Naive thymus-derived CD8-positive, alpha-beta T cell (primary cell): ENCODE measurements around the gene AKAP1. TPM values are rescaled to one million over a fixed set of nuclear protein-coding genes. Genes with fewer than 3 reads are reported as not detected.
A peak's percentile ranks its signal among the peaks of the same experiment; 100 is the strongest.

ENCODE experiments used
- ATAC-seq, 2 donors: fragments of 150-1000 bp; cut with Tn5 transposase in 1 of 2; sonication (Bioruptor Pico), chemical (Tn5 transposase) in 1 of 2; 1 replicate in 1 of 2; 2 replicates in 1 of 2; pipeline ENCODE4 v1.10.0; 2021; ENCODE audit warnings: mild to moderate bottlenecking in 2 of 2, moderate library complexity in 2 of 2
- POLR2A ChIA-PET: fragments of 350-600 bp; sonication (Branson Sonifier 250); formaldehyde crosslinking; loops from one replicate; lab custom pipeline; 2021; ENCODE audit warnings: antibody characterized with exemption; lab: Charles Lee
- DNase-seq, 10 donors: peaks; one replicate each; pipeline versions ENCODE4 v3.0.0 to v3.0.0-alpha.2; 2020 to 2022
- H3K27ac Mint-ChIP-seq, 10 donors: one replicate each; pipeline ENCODE4 v1.8.0; 2020 to 2022; ENCODE audit warnings: mild to moderate bottlenecking in 10 of 10, mixed read lengths in 10 of 10, moderate library complexity in 4 of 10, inconsistent platforms in 1 of 10
- H3K27me3 Mint-ChIP-seq, 5 donors: one replicate each; pipeline ENCODE4 v1.8.0; 2021 to 2022; ENCODE audit warnings: mixed read lengths in 5 of 5
- H3K36me3 Mint-ChIP-seq, 3 donors: one replicate each; pipeline ENCODE4 v1.8.0; 2020 to 2022; ENCODE audit warnings: mixed read lengths in 3 of 3, mild to moderate bottlenecking in 2 of 3, inconsistent platforms in 1 of 3
- H3K4me1 Mint-ChIP-seq, 4 donors: one replicate each; pipeline ENCODE4 v1.8.0; 2021 to 2022; ENCODE audit warnings: mixed read lengths in 4 of 4
- H3K4me3 Mint-ChIP-seq, 10 donors: one replicate each; pipeline ENCODE4 v1.8.0; 2020 to 2022; ENCODE audit warnings: mild to moderate bottlenecking in 10 of 10, mixed read lengths in 10 of 10, moderate library complexity in 6 of 10, inconsistent platforms in 1 of 10
- H3K9me3 Mint-ChIP-seq, 9 donors: one replicate each; pipeline ENCODE4 v1.8.0; 2020 to 2022; ENCODE audit warnings: mixed read lengths in 9 of 9, mild to moderate bottlenecking in 3 of 9, inconsistent platforms in 1 of 9, moderate library complexity in 1 of 9
- polyA plus RNA-seq, 3 donors: library from polyadenylated mRNA; unstranded; fragments of 300-500 nt; fragmentation: Illumina TruSeq; gene quantifications; one replicate each; pipeline ENCODE4 v1.2.3, GENCODE V29; 2021
- total RNA-seq, 8 experiments: library from RNA in 2 of 8; stranded (reverse) in 2 of 8; gene quantifications; one replicate each; pipeline ENCODE4 v1.2.3 and lab custom pipeline; 2021 to 2026

Gene AKAP1
- total and polyA plus RNA-seq, 5 experiments from 2014 or later = 14.5 to 31.3 (median 26.9) TPM

- H3K36me3 Mint-ChIP-seq = peaks cover 0 to 80% (median 18%) of the 10 kb centered on the region in 3 donors
- H3K4me3 Mint-ChIP-seq = no peak overlapping the region
- POLR2A ChIA-PET = interaction anchor here (0.7 kb wide), 1 partner anchor 13 kb away, joined by 3 read pairs; no protein-coding TSS in a partner anchor
- DNase-seq (no peak), ATAC-seq (no peak)
- no peaks in the 10 kb centered on the region for H3K4me1 Mint-ChIP-seq
- no peaks in the 10 kb centered on the region for H3K9me3 Mint-ChIP-seq
- no peaks in the 10 kb centered on the region for H3K27me3 Mint-ChIP-seq
- H3K27ac Mint-ChIP-seq = peak overlapping the region in 1 of 10 donors; percentile 37
These were observed 36.4 kb downstream of the AKAP1 start for GRCh38 chr17:57121308-57122042.

DNA sequence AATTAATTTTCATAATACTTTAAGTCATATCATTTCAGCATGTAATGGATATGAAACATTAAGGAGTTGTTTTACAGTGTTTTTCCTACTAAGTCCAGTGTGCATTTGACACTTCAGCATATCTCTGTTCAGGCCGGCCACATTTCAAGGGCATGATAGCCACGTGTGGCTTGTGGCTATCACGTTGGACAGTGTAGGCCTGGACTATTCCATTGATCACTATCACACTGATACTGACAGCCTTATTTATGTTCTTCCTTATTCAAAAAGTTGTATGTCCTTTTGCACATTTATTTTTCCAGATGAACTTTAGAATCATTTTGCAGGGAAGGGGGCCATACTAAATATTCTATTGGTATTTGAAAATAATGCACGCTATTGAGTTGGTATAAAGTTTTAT lies 39.0 kb downstream of the AKAP1 start:
- H3K27me3 Mint-ChIP-seq = no peaks in the 10 kb centered on the region
- no peak for DNase-seq
- POLR2A ChIA-PET = no interaction called here
- no peak for ATAC-seq
- peak overlapping the region in 1 of 10 donors; percentile 11 for H3K27ac Mint-ChIP-seq
- H3K36me3 Mint-ChIP-seq = peaks cover 0 to 56% (median 9%) of the 10 kb centered on the region in 3 donors
- H3K4me1 Mint-ChIP-seq = no peaks in the 10 kb centered on the region
- no peak overlapping the region for H3K4me3 Mint-ChIP-seq
- no peaks in the 10 kb centered on the region for H3K9me3 Mint-ChIP-seq

DNA sequence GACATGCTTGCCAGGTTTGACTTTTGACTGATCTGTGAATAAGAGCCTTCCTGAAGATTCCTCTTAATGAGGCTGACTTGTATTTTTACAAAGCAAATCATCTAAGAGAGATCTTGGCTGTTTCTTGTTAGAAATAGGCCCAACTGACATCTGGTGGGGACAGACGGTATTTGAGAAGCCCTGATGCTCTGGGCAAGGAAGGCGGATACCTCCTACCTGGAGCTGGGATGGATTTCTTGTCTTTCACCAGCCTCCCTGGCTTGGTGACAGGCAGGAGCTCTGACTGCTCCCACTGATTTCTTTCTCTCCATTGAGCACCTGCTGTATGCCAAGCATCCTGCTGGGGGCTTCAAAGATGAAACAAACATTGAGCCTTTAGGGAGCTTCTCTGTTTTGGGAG lies 40.4 kb downstream of the AKAP1 start:
- POLR2A ChIA-PET = no interaction called here
- DNase-seq = no peak
- no peak for ATAC-seq
- H3K27me3 Mint-ChIP-seq = no peaks in the 10 kb centered on the region
- H3K27ac Mint-ChIP-seq = peak overlapping the region in 3 of 10 donors; percentile 36 to 41 (median 40)
- H3K4me1 Mint-ChIP-seq = no peaks in the 10 kb centered on the region
- no peaks in the 10 kb centered on the region for H3K9me3 Mint-ChIP-seq
- peaks cover 0 to 44% (median 6%) of the 10 kb centered on the region in 3 donors for H3K36me3 Mint-ChIP-seq
- no peak overlapping the region for H3K4me3 Mint-ChIP-seq

DNA sequence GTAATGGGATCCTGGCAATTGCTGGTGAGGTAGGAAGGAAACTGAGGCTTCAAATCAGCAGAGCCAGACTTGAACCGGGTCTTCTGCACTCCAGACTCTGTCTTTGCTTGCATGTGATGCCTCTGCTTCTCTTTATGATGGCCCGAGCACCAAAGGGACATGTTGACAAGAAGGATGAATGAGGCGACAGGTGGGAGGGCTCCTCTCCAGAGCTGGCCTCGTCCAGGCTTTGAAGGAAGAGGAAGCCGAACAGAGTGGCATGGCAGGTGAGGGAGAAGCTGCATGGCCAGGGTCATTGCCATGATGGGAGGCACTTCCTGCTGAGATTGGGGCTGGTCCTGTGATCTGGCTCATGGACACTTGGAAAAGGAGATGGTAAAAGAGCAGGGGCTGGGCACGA lies 40.8 kb downstream of the AKAP1 start:
- no peak overlapping the region for H3K4me3 Mint-ChIP-seq
- POLR2A ChIA-PET = no interaction called here
- H3K4me1 Mint-ChIP-seq = peaks cover 0 to 2% (median 1%) of the 10 kb centered on the region in 4 donors
- H3K36me3 Mint-ChIP-seq = peaks cover 0 to 40% (median 4%) of the 10 kb centered on the region in 3 donors
- peak overlapping the region in 4 of 10 donors; percentile 24 to 63 (median 38) for H3K27ac Mint-ChIP-seq
- DNase-seq (no peak), ATAC-seq (no peak)
- H3K9me3 Mint-ChIP-seq = no peaks in the 10 kb centered on the region
- H3K27me3 Mint-ChIP-seq = peaks cover 0 to 1% (median 0%) of the 10 kb centered on the region in 5 donors

- Mint-ChIP-seq H3K4me1 (peaks cover 6 to 9% (median 9%) of the 10 kb centered on the region in 4 donors), H3K27ac (no peak overlapping the region), H3K9me3 (no peaks in the 10 kb centered on the region), H3K36me3 (peaks cover 0 to 1% (median 0%) of the 10 kb centered on the region in 3 donors), H3K27me3 (peaks cover 0 to 2% (median 0%) of the 10 kb centered on the region in 5 donors), H3K4me3 (peak overlapping the region in 8 of 10 donors; percentile 8 to 50 (median 23))
- POLR2A ChIA-PET = no interaction called here
- ATAC-seq = peak; percentile 98 to 99
- peak; percentile 67 to 91 (median 78) for DNase-seq
These were observed 45.8 kb downstream of the AKAP1 start for GRCh38 chr17:57130708-57131461.

GRCh38 chr17:57132663-57133062 lies 47.6 kb downstream of the AKAP1 start:
- no peaks in the 10 kb centered on the region for H3K36me3 Mint-ChIP-seq
- peak overlapping the region in 2 of 10 donors; percentile 18 to 47 for H3K27ac Mint-ChIP-seq
- POLR2A ChIA-PET = no interaction called here
- peaks cover 0 to 2% (median 0%) of the 10 kb centered on the region in 5 donors for H3K27me3 Mint-ChIP-seq
- ATAC-seq (no peak), DNase-seq (no peak)
- no peaks in the 10 kb centered on the region for H3K9me3 Mint-ChIP-seq
- peaks cover 14 to 19% (median 15%) of the 10 kb centered on the region in 4 donors for H3K4me1 Mint-ChIP-seq
- H3K4me3 Mint-ChIP-seq = no peak overlapping the region

DNA sequence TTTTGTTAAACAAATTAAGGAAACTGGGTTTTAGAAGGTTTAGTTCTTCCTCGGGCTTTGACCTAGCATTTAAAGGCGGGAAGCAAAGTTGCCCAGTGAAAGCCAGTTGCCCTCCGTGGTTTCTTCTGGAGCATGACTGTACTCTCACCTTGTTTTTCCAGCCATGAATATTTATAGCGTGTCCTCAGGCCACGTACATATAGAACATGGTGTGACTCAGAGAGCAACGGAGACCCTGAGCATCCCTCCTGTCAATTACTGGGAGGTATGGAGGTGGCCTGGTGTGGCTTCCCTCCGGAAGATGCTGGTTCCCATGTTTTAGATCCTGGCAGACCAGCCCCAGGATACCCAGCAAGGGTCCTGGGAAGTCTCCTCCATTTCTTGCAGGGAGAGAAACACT lies 48.4 kb downstream of the AKAP1 start:
- H3K27ac Mint-ChIP-seq = no peak overlapping the region
- H3K4me3 Mint-ChIP-seq = no peak overlapping the region
- no peak for DNase-seq
- POLR2A ChIA-PET = no interaction called here
- peaks cover 14 to 19% (median 15%) of the 10 kb centered on the region in 4 donors for H3K4me1 Mint-ChIP-seq
- no peaks in the 10 kb centered on the region for H3K36me3 Mint-ChIP-seq
- peaks cover 0 to 2% (median 0%) of the 10 kb centered on the region in 5 donors for H3K27me3 Mint-ChIP-seq
- ATAC-seq = no peak
- no peaks in the 10 kb centered on the region for H3K9me3 Mint-ChIP-seq

DNA sequence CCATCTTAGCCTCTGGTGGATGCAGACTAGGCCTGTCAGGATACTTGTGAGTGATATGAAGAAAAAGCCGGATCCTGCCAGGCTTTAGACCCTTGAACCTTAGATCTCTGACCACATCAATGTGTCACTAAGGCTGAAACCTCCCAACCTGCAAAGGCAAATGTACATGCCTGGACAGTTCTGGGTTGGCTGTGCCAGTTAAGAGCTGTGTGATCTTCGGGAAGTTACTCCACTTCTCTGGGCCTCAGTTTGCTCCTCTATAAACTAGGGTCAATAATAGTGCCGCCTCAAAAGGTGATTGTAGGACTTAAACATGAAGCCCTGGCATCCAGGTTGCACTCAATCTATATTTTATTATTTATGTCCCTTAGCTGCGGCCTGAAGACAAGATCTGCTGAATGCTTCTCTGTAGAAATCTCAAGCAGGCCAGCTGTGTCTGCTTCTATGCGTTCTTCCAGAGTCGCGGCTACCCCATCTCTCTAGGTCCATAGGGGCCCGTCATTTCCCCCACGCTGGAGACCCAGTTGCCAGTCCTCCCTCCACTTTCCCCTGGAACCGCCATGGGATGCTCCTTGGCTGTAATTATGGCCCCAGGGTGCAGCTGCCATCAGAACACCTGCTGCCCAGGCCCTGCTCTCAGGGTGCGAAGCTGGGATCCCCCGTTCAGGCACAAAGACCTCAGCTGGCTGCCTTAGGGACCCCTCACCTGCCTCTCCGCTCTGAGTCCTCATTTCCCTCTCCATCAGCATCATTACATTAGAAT lies 50.2 kb downstream of the AKAP1 start:
- Mint-ChIP-seq H3K36me3 (no peaks in the 10 kb centered on the region), H3K4me3 (peak overlapping the region in 2 of 10 donors; percentile 1 to 49)
- ATAC-seq = no peak

GRCh38 chr17:57135789-57136291 lies 50.8 kb downstream of the AKAP1 start:
- Mint-ChIP-seq H3K4me1 (peaks cover 12 to 18% (median 15%) of the 10 kb centered on the region in 4 donors), H3K27me3 (peaks cover 0 to 3% (median 0%) of the 10 kb centered on the region in 5 donors), H3K4me3 (peak overlapping the region in 8 of 10 donors; percentile 1 to 67 (median 22)), H3K9me3 (no peaks in the 10 kb centered on the region), H3K36me3 (no peaks in the 10 kb centered on the region), H3K27ac (peak overlapping the region in 6 of 10 donors; percentile 0 to 82 (median 22))
- ATAC-seq (peak in 1 of 2 donors; percentile 35), DNase-seq (peak in 1 of 10 donors; percentile 6)
- POLR2A ChIA-PET = no interaction called here

More for the DNA sequence above, 50.2 kb downstream of the AKAP1 start:
- Mint-ChIP-seq H3K4me1 (peaks cover 14 to 19% (median 15%) of the 10 kb centered on the region in 4 donors), H3K9me3 (no peaks in the 10 kb centered on the region), H3K27me3 (peaks cover 0 to 4% (median 0%) of the 10 kb centered on the region in 5 donors), H3K27ac (peak overlapping the region in 5 of 10 donors; percentile 6 to 90 (median 31))
- DNase-seq = no peak
- POLR2A ChIA-PET = interaction anchor here (0.6 kb wide), 1 partner anchor 14 kb away, joined by 3 read pairs; no protein-coding TSS in a partner anchor

GRCh38 chr17:57136355-57136754 lies 51.3 kb downstream of the AKAP1 start:
- DNase-seq (no peak), ATAC-seq (no peak)
- Mint-ChIP-seq H3K36me3 (no peaks in the 10 kb centered on the region), H3K27me3 (peaks cover 0 to 1% (median 0%) of the 10 kb centered on the region in 5 donors), H3K4me3 (peak overlapping the region in 6 of 10 donors; percentile 9 to 67 (median 32)), H3K4me1 (peaks cover 10 to 15% (median 13%) of the 10 kb centered on the region in 4 donors), H3K27ac (peak overlapping the region in 1 of 10 donors; percentile 13), H3K9me3 (no peaks in the 10 kb centered on the region)
- POLR2A ChIA-PET = no interaction called here

- POLR2A ChIA-PET = no interaction called here
- Mint-ChIP-seq H3K27me3 (peaks cover 0 to 1% (median 0%) of the 10 kb centered on the region in 5 donors), H3K4me1 (peaks cover 10 to 15% (median 13%) of the 10 kb centered on the region in 4 donors)
These were observed 53.2 kb downstream of the AKAP1 start for GRCh38 chr17:57138030-57138911.

More at GRCh38 chr17:57138030-57138911, 53.2 kb downstream of the AKAP1 start:
- H3K36me3 Mint-ChIP-seq = no peaks in the 10 kb centered on the region
- ATAC-seq (no peak), DNase-seq (no peak)
- no peak overlapping the region for H3K4me3 Mint-ChIP-seq
- H3K9me3 Mint-ChIP-seq = no peaks in the 10 kb centered on the region
- H3K27ac Mint-ChIP-seq = peak overlapping the region in 2 of 10 donors; percentile 19 to 36
